Activated naive CD4-positive, alpha-beta T cell treated with anti-CD3 and anti-CD28 coated beads, Interleukin-2, amount 10 ng/mL, durations not matched to agents 7 days and 5 days (primary cell): Measurements from ENCODE around the gene IFNA13.
A peak's percentile ranks its signal among the peaks of the same experiment; 100 is the strongest.

ENCODE experiments used
- CTCF ChIA-PET: fragments of 350-600 bp; sonication (Branson Sonifier 250); formaldehyde crosslinking; loops from one replicate; lab custom pipeline; 2021; ENCODE audit warnings: antibody characterized with exemption; lab: Charles Lee
- DNase-seq: peaks from one replicate; pipeline ENCODE4 v3.0.0-alpha.2; 2020
- H3K27ac Mint-ChIP-seq: one replicate; pipeline ENCODE4 v1.8.0; 2021; ENCODE audit warnings: mild to moderate bottlenecking, moderate library complexity, mixed read lengths
- H3K27me3 Mint-ChIP-seq: one replicate; pipeline ENCODE4 v1.8.0; 2021; ENCODE audit warnings: mild to moderate bottlenecking, mixed read lengths
- H3K36me3 Mint-ChIP-seq: one replicate; pipeline ENCODE4 v1.8.0; 2021; ENCODE audit warnings: mixed read lengths
- H3K4me1 Mint-ChIP-seq: one replicate; pipeline ENCODE4 v1.8.0; 2021; ENCODE audit warnings: mixed read lengths
- H3K4me3 Mint-ChIP-seq: one replicate; pipeline ENCODE4 v1.8.0; 2021; ENCODE audit warnings: mild to moderate bottlenecking, moderate library complexity, mixed read lengths
- H3K9me3 Mint-ChIP-seq: one replicate; pipeline ENCODE4 v1.8.0; 2021; ENCODE audit warnings: mixed read lengths

Gene IFNA13

GRCh38 chr9:21367957-21368356, at the start of gene IFNA13:
TSS of gene IFNA13 (minus strand) at chr9:21368057. CDS start at chr9:21368010, 47 bp downstream.
- Mint-ChIP-seq H3K27me3 (peaks cover 46% of the 10 kb centered on the region), H3K9me3 (no peaks in the 10 kb centered on the region), H3K36me3 (no peaks in the 10 kb centered on the region), H3K4me3 (no peak within 1 kb of the TSS), H3K4me1 (no peaks in the 10 kb centered on the region), H3K27ac (no peak within 1 kb of the TSS)
- no peak for DNase-seq
- CTCF ChIA-PET: no interaction called here

- no peak for DNase-seq
- H3K27ac Mint-ChIP-seq: no peak overlapping the region
- peaks cover 3% of the 10 kb centered on the region for H3K4me1 Mint-ChIP-seq
- peaks cover 17% of the 10 kb centered on the region for H3K27me3 Mint-ChIP-seq
- no peaks in the 10 kb centered on the region for H3K9me3 Mint-ChIP-seq
- CTCF ChIA-PET: interaction anchor here (1.0 to 1.4 kb wide), 2 partner anchors 87 to 89 kb away, joined by 3 read pairs; no protein-coding TSS in a partner anchor
- H3K4me3 Mint-ChIP-seq: no peak overlapping the region
- no peaks in the 10 kb centered on the region for H3K36me3 Mint-ChIP-seq
Observed at GRCh38 chr9:21415493-21416267, 47.8 kb upstream of the IFNA13 start.

GRCh38 chr9:21414220-21414940, 46.5 kb upstream of the IFNA13 start:
- Mint-ChIP-seq H3K36me3 (no peaks in the 10 kb centered on the region), H3K4me3 (no peak overlapping the region), H3K27me3 (peaks cover 13% of the 10 kb centered on the region), H3K9me3 (no peaks in the 10 kb centered on the region), H3K27ac (no peak overlapping the region), H3K4me1 (peaks cover 3% of the 10 kb centered on the region)
- CTCF ChIA-PET: interaction anchor here (0.6 to 1.7 kb wide), 4 partner anchors 8 to 162 kb away, joined by 3 to 5 read pairs (median 3); no protein-coding TSS in a partner anchor
- DNase-seq: no peak

GRCh38 chr9:21413624-21414023, 45.8 kb upstream of the IFNA13 start:
- DNase-seq: peak; percentile 25
- peaks cover 20% of the 10 kb centered on the region for H3K27me3 Mint-ChIP-seq
- H3K36me3 Mint-ChIP-seq: no peaks in the 10 kb centered on the region
- peaks cover 3% of the 10 kb centered on the region for H3K4me1 Mint-ChIP-seq
- no peak overlapping the region for H3K4me3 Mint-ChIP-seq
- H3K27ac Mint-ChIP-seq: no peak overlapping the region
- H3K9me3 Mint-ChIP-seq: no peaks in the 10 kb centered on the region
- CTCF ChIA-PET: interaction anchor here (1.6 to 1.7 kb wide), 2 partner anchors 9 to 161 kb away, joined by 3 to 5 read pairs; no protein-coding TSS in a partner anchor

- Mint-ChIP-seq H3K4me3 (no peak overlapping the region), H3K36me3 (no peaks in the 10 kb centered on the region), H3K27ac (no peak overlapping the region), H3K27me3 (peaks cover 20% of the 10 kb centered on the region), H3K9me3 (no peaks in the 10 kb centered on the region), H3K4me1 (peaks cover 3% of the 10 kb centered on the region)
- CTCF ChIA-PET: interaction anchor here (1.7 kb wide), 1 partner anchor 9 kb away, joined by 3 read pairs; no protein-coding TSS in a partner anchor
- DNase-seq: no peak
Observed at GRCh38 chr9:21413151-21413550, 45.3 kb upstream of the IFNA13 start.

- CTCF ChIA-PET: interaction anchor here (1.2 kb wide), 1 partner anchor 14 kb away, joined by 3 read pairs; no protein-coding TSS in a partner anchor
- DNase-seq: no peak
- no peak overlapping the region for H3K27ac Mint-ChIP-seq
- no peak overlapping the region for H3K4me3 Mint-ChIP-seq
- peaks cover 20% of the 10 kb centered on the region for H3K27me3 Mint-ChIP-seq
- peaks cover 3% of the 10 kb centered on the region for H3K4me1 Mint-ChIP-seq
- no peaks in the 10 kb centered on the region for H3K9me3 Mint-ChIP-seq
- H3K36me3 Mint-ChIP-seq: no peaks in the 10 kb centered on the region
Observed at GRCh38 chr9:21412107-21412506, 44.2 kb upstream of the IFNA13 start.

- CTCF ChIA-PET: interaction anchor here (0.6 kb wide), 1 partner anchor 73 kb away, joined by 3 read pairs; the partner anchor contains the start of gene KLHL9
Observed at GRCh38 chr9:21408817-21409216, 41.0 kb upstream of the IFNA13 start, which contains the start of gene IFNA8. TSS of gene IFNA8 (plus strand) at chr9:21409117. CDS start at chr9:21409177, 60 bp downstream.

GRCh38 chr9:21404146-21404545, 36.3 kb upstream of the IFNA13 start:
- H3K9me3 Mint-ChIP-seq: no peaks in the 10 kb centered on the region
- no peak overlapping the region for H3K4me3 Mint-ChIP-seq
- H3K36me3 Mint-ChIP-seq: no peaks in the 10 kb centered on the region
- no peak overlapping the region for H3K27ac Mint-ChIP-seq
- CTCF ChIA-PET: interaction anchor here (0.9 kb wide), 1 partner anchor 78 kb away, joined by 4 read pairs; no protein-coding TSS in a partner anchor
- peaks cover 57% of the 10 kb centered on the region for H3K27me3 Mint-ChIP-seq
- no peak for DNase-seq
- peaks cover 6% of the 10 kb centered on the region for H3K4me1 Mint-ChIP-seq

More at GRCh38 chr9:21408817-21409216, 41.0 kb upstream of the IFNA13 start, which contains the start of gene IFNA8:
- peaks cover 42% of the 10 kb centered on the region for H3K27me3 Mint-ChIP-seq
- DNase-seq: no peak
- no peaks in the 10 kb centered on the region for H3K9me3 Mint-ChIP-seq
- peaks cover 3% of the 10 kb centered on the region for H3K4me1 Mint-ChIP-seq
- H3K4me3 Mint-ChIP-seq: no peak within 1 kb of the TSS
- H3K27ac Mint-ChIP-seq: no peak within 1 kb of the TSS
- H3K36me3 Mint-ChIP-seq: no peaks in the 10 kb centered on the region

GRCh38 chr9:21402386-21403251, 34.8 kb upstream of the IFNA13 start:
- CTCF ChIA-PET: interaction anchor here (0.6 to 1.2 kb wide), 4 partner anchors 32 to 263 kb away, joined by 3 read pairs; no protein-coding TSS in a partner anchor
- no peaks in the 10 kb centered on the region for H3K36me3 Mint-ChIP-seq
- no peaks in the 10 kb centered on the region for H3K9me3 Mint-ChIP-seq
- H3K27ac Mint-ChIP-seq: no peak overlapping the region
- H3K27me3 Mint-ChIP-seq: peaks cover 63% of the 10 kb centered on the region
- DNase-seq: peak; percentile 32
- peak overlapping the region; percentile 19 for H3K4me3 Mint-ChIP-seq
- peaks cover 6% of the 10 kb centered on the region for H3K4me1 Mint-ChIP-seq

GRCh38 chr9:21399956-21400355, 32.1 kb upstream of the IFNA13 start:
- no peak for DNase-seq
- H3K27ac Mint-ChIP-seq: no peak overlapping the region
- CTCF ChIA-PET: interaction anchor here (0.9 kb wide), 1 partner anchor 74 kb away, joined by 3 read pairs; no protein-coding TSS in a partner anchor
- no peaks in the 10 kb centered on the region for H3K36me3 Mint-ChIP-seq
- H3K4me3 Mint-ChIP-seq: no peak overlapping the region
- peaks cover 61% of the 10 kb centered on the region for H3K27me3 Mint-ChIP-seq
- H3K9me3 Mint-ChIP-seq: no peaks in the 10 kb centered on the region
- peaks cover 11% of the 10 kb centered on the region for H3K4me1 Mint-ChIP-seq

- CTCF ChIA-PET: interaction anchor here (0.6 to 2.1 kb wide), 7 partner anchors 10 to 86 kb away, joined by 3 to 24 read pairs (median 4); no protein-coding TSS in a partner anchor
- H3K27ac Mint-ChIP-seq: no peak overlapping the region
- H3K9me3 Mint-ChIP-seq: no peaks in the 10 kb centered on the region
- H3K4me3 Mint-ChIP-seq: no peak overlapping the region
- peaks cover 55% of the 10 kb centered on the region for H3K27me3 Mint-ChIP-seq
- DNase-seq: no peak
- H3K36me3 Mint-ChIP-seq: no peaks in the 10 kb centered on the region
- peaks cover 11% of the 10 kb centered on the region for H3K4me1 Mint-ChIP-seq
Observed at GRCh38 chr9:21398955-21399489, 31.2 kb upstream of the IFNA13 start.

- Mint-ChIP-seq H3K9me3 (no peaks in the 10 kb centered on the region), H3K4me1 (peaks cover 5% of the 10 kb centered on the region), H3K36me3 (no peaks in the 10 kb centered on the region), H3K4me3 (peak overlapping the region; percentile 37), H3K27ac (no peak overlapping the region), H3K27me3 (peaks cover 60% of the 10 kb centered on the region)
- peak; percentile 72 for DNase-seq
- CTCF ChIA-PET: interaction anchor here (0.7 to 4.5 kb wide), 27 partner anchors 8 to 213 kb away, joined by 3 to 60 read pairs (median 5); partner anchors contain the start of gene KLHL9
Observed at GRCh38 chr9:21395778-21396717, 28.2 kb upstream of the IFNA13 start.
